Suprapubic skin (tissue), 3 donors: ENCODE data around the gene WNT3.

Experiments used
- EP300 ChIP-seq: sonication (generic); formaldehyde crosslinking; IDR thresholded peaks from one replicate; pipeline ENCODE4 v1.6.1; 2017; ENCODE audit warnings: antibody characterized with exemption
- TF ChIP-seq, protein P1 (sequence below), 2 donors: fragments of 200-600 bp in 1 of 2; fragments of 450-650 bp in 1 of 2; sonication (generic) in 1 of 2; IDR thresholded peaks; one replicate each; pipeline ENCODE4 v1.5.1; 2016 to 2019; ENCODE audit warnings: antibody characterized with exemption in 2 of 2, mild to moderate bottlenecking in 1 of 2, moderate library complexity in 1 of 2

GRCh38 chr17:46791531-46791930, 27.0 kb downstream of the WNT3 start:
- TF ChIP-seq, protein P1, sequence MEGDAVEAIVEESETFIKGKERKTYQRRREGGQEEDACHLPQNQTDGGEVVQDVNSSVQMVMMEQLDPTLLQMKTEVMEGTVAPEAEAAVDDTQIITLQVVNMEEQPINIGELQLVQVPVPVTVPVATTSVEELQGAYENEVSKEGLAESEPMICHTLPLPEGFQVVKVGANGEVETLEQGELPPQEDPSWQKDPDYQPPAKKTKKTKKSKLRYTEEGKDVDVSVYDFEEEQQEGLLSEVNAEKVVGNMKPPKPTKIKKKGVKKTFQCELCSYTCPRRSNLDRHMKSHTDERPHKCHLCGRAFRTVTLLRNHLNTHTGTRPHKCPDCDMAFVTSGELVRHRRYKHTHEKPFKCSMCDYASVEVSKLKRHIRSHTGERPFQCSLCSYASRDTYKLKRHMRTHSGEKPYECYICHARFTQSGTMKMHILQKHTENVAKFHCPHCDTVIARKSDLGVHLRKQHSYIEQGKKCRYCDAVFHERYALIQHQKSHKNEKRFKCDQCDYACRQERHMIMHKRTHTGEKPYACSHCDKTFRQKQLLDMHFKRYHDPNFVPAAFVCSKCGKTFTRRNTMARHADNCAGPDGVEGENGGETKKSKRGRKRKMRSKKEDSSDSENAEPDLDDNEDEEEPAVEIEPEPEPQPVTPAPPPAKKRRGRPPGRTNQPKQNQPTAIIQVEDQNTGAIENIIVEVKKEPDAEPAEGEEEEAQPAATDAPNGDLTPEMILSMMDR (IDR thresholded peaks at IDR 0.05), result no peak
- TF ChIP-seq EP300, result no peak
